Uterus (tissue), 4 donors: Measurements from ENCODE around the gene NUDT17. TPM values are rescaled to one million over a fixed set of nuclear protein-coding genes. Genes with fewer than 3 reads are reported as not detected.
A peak's percentile ranks its signal among the peaks of the same experiment; 100 is the strongest.
"Not testable (repeated sequence)": the region's sequence is repeated elsewhere in the genome, so short reads cannot be mapped to it uniquely, and the experiment has no call there.

ENCODE experiments used
- DNase-seq, 2 donors: peaks; one replicate each; pipeline ENCODE4 v3.0.0-alpha.2; 2019 to 2020
- H3K27ac ChIP-seq, 2 donors: fragments of 200-600 bp; sonication (generic); 1 replicate in 1 of 2; 2 replicates in 1 of 2; pipeline ENCODE4 v1.5.1; 2016 to 2018
- H3K27me3 ChIP-seq, 2 donors: fragments of 200-600 bp; sonication (generic); one replicate each; pipeline ENCODE4 v1.5.1; 2018 to 2019; ENCODE audit warnings: control low read depth in 1 of 2
- H3K36me3 ChIP-seq, 2 donors: fragments of 200-600 bp; sonication (generic); one replicate each; pipeline ENCODE4 v1.5.1; 2019; ENCODE audit warnings: control low read depth in 1 of 2
- H3K4me1 ChIP-seq, 2 donors: fragments of 200-600 bp; sonication (generic); one replicate each; pipeline ENCODE4 v1.5.1; 2018 to 2019; ENCODE audit warnings: control low read depth in 1 of 2
- H3K4me3 ChIP-seq, 2 donors: fragments of 200-600 bp; sonication (generic); 1 replicate in 1 of 2; 2 replicates in 1 of 2; pipeline ENCODE4 v1.5.1; 2018 to 2019; ENCODE audit warnings: mild to moderate bottlenecking in 1 of 2
- H3K9me3 ChIP-seq, 2 donors: fragments of 200-600 bp; sonication (generic); one replicate each; pipeline ENCODE4 v1.5.1; 2019; ENCODE audit warnings: control low read depth in 1 of 2
- POLR2A ChIP-seq, 2 donors: fragments of 450-650 bp; IDR thresholded peaks; one replicate each; pipeline ENCODE4 v1.6.1; 2016; ENCODE audit warnings: antibody characterized with exemption in 2 of 2, mild to moderate bottlenecking in 1 of 2, moderate library complexity in 1 of 2
- intact Hi-C: fragments of 100-400 bp; cut with DNase I; formaldehyde crosslinking; loops from one replicate; pipeline ENCODE4 v1.15.1; 2023; ENCODE audit warnings: low total_unique reads
- total RNA-seq, 4 donors: library from RNA; depleted of rRNA in 3 of 4; stranded (reverse); fragments of >200 nt in 3 of 4; gene quantifications; one replicate each; pipeline versions ENCODE4 v1.1.0 to v1.2.4, GENCODE V29; 2014 to 2023
- TF ChIP-seq, protein P1 (sequence below), 4 experiments: fragments of 200-600 bp in 2 of 4; fragments of 450-650 bp in 2 of 4; sonication (generic) in 2 of 4; IDR thresholded peaks; one replicate each; pipeline ENCODE4 v1.5.1; 2016 to 2019; ENCODE audit warnings: antibody characterized with exemption in 4 of 4, mild to moderate bottlenecking in 2 of 4, moderate library complexity in 1 of 4
- donor health status: DM: yes; HTN: yes; CAD: no.

The NUDT17 gene
- total RNA-seq, 4 donors from 2014 or later: 2.5 to 5.6 (median 4.7) TPM; not detected in 1

DNA sequence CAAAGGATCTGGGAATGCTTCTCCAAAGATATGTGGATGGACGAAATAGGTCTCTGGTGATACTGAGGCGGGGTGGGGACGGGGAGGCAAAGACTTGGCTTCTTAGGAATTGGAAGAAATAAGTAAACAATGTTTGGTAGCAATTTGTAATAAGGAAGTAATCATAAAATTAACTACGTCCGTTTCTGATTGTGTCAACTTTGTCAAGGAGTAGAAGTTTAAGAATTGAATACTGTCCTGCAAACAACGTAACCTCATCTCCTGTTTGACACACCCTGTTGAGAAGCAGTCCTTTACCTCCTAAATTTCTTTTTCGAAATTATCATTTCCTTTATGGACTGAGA lies 21.0 kb upstream of the NUDT17 start:
- TF ChIP-seq, protein P1, sequence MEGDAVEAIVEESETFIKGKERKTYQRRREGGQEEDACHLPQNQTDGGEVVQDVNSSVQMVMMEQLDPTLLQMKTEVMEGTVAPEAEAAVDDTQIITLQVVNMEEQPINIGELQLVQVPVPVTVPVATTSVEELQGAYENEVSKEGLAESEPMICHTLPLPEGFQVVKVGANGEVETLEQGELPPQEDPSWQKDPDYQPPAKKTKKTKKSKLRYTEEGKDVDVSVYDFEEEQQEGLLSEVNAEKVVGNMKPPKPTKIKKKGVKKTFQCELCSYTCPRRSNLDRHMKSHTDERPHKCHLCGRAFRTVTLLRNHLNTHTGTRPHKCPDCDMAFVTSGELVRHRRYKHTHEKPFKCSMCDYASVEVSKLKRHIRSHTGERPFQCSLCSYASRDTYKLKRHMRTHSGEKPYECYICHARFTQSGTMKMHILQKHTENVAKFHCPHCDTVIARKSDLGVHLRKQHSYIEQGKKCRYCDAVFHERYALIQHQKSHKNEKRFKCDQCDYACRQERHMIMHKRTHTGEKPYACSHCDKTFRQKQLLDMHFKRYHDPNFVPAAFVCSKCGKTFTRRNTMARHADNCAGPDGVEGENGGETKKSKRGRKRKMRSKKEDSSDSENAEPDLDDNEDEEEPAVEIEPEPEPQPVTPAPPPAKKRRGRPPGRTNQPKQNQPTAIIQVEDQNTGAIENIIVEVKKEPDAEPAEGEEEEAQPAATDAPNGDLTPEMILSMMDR (IDR thresholded peaks at IDR 0.05): no peak
- TF ChIP-seq POLR2A (IDR thresholded peaks at IDR 0.05): no peak
- intact Hi-C loops: no loop called here

DNA sequence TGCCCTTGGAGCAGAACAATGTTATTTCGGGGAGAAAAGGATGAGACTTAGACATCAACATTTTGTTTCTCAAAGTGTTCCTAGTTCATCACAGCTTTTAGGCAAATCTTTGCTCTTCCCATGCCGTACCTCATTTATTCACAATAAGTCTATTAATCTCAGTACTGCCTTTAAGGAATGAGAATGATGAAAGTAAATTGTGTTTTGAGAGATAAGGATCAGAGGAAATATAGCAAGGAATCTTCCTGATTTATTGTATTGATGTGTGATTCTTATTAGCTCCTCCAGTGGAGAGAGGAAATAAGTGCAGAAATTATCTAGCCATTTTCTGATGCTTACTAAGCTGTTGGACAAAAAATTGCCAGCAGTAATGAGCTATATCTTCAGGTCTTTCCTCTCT lies 19.4 kb upstream of the NUDT17 start:
- H3K4me1 ChIP-seq: no peaks in the 10 kb centered on the region
- TF ChIP-seq, protein P1 (IDR thresholded peaks at IDR 0.05): no peak
- no peak for TF ChIP-seq POLR2A (IDR thresholded peaks at IDR 0.05)
- intact Hi-C loops: no loop called here
- H3K4me3 ChIP-seq: no peak overlapping the region
- no peaks in the 10 kb centered on the region for H3K9me3 ChIP-seq
- H3K27me3 ChIP-seq: no peaks in the 10 kb centered on the region
- no peak for DNase-seq
- no peaks in the 10 kb centered on the region for H3K36me3 ChIP-seq
- no peak overlapping the region for H3K27ac ChIP-seq

More for the DNA sequence above, 21.0 kb upstream of the NUDT17 start:
- Histone ChIP-seq H3K27me3 (no peaks in the 10 kb centered on the region), H3K4me3 (peak overlapping the region; percentile 74 to 82), H3K4me1 (no peaks in the 10 kb centered on the region), H3K27ac (peak overlapping the region; percentile 86 to 96), H3K9me3 (no peaks in the 10 kb centered on the region), H3K36me3 (no peaks in the 10 kb centered on the region)
- DNase-seq: no peak

DNA sequence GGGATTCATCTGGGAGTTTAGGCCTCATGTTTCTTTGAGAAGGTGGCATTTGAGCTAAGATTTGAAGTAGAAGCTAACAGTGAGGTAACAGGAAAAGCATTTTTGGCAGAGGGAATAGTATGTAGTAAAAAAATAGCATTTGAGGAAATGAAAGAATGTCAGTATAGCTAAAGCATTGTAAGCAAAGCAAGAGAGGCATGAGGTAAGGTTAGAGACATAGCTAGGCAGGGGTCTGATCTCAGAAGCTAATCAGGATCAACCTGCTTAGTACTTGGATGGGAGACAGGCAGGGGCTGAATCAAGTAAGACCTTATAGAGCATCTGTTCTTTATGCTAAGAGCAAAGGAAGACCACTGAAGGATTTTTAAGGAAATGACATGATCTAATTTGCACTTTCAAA lies 17.5 kb upstream of the NUDT17 start:
- Histone ChIP-seq H3K4me1 (no peaks in the 10 kb centered on the region), H3K27me3 (no peaks in the 10 kb centered on the region), H3K27ac (no peak overlapping the region), H3K9me3 (no peaks in the 10 kb centered on the region), H3K4me3 (no peak overlapping the region), H3K36me3 (no peaks in the 10 kb centered on the region)
- DNase-seq: no peak
- TF ChIP-seq POLR2A (IDR thresholded peaks at IDR 0.05): no peak
- TF ChIP-seq, protein P1 (IDR thresholded peaks at IDR 0.05): no peak
- intact Hi-C loops: no loop called here

DNA sequence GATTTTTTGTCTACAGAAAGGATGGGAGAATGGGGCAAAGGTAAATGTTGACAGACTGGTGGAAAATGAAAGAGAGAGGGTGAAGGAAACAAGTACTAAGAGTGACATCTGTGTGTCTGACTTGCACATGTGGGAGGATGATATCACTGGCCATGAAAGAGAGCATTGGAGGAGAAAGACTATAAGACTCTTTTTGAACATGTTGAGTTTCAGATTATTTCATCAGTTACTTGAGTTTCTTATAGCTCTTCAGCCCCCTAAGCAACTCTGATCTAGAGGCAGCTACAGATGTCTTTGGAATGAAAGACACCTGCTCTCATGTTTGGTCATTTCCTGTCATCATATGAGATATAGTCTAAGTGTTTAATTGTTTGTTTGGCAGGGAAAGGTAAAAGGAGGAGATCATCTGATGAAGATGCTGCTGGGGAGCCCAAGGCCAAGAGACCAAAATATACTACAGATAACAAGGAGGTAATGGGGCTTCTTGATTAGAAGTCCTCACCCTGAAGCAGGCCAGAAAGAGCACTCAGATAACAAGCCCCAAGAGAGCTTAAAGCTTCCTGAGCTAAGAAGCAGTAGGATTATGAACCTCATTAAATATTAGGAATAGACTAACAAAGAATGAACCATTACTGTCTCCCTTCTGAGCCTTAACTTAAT lies 16.9 kb upstream of the NUDT17 start:
- no peak overlapping the region for H3K27ac ChIP-seq
- no peak overlapping the region for H3K4me3 ChIP-seq
- H3K27me3 ChIP-seq: no peaks in the 10 kb centered on the region
- no peaks in the 10 kb centered on the region for H3K36me3 ChIP-seq
- no peaks in the 10 kb centered on the region for H3K4me1 ChIP-seq
- no peaks in the 10 kb centered on the region for H3K9me3 ChIP-seq
- DNase-seq: no peak
- intact Hi-C loops: no loop called here
- TF ChIP-seq POLR2A (IDR thresholded peaks at IDR 0.05): no peak
- TF ChIP-seq, protein P1 (IDR thresholded peaks at IDR 0.05): no peak

DNA sequence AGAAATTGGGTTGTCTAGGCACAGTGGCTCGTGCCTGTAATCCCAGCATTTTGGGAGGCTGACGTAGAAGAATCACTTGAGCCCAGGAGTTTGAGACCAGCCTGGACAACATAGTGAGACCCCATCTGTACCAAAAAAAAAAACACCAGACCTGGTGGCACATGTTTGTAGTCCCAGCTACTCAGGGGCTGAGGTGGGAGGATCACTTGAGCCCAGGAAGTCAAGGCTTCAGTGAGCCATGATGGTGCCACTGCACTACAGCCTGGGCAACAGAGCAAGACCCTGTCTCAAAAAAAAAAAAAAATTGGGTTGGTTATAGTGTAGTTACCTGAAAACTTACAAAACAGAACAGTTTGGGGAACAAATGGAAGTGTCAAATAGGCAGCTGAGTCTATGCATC lies 14.6 kb upstream of the NUDT17 start:
- H3K27ac ChIP-seq, H3K4me3 ChIP-seq, H3K27me3 ChIP-seq, H3K4me1 ChIP-seq, DNase-seq, H3K36me3 ChIP-seq, H3K9me3 ChIP-seq, intact Hi-C loops: not testable (repeated sequence)

DNA sequence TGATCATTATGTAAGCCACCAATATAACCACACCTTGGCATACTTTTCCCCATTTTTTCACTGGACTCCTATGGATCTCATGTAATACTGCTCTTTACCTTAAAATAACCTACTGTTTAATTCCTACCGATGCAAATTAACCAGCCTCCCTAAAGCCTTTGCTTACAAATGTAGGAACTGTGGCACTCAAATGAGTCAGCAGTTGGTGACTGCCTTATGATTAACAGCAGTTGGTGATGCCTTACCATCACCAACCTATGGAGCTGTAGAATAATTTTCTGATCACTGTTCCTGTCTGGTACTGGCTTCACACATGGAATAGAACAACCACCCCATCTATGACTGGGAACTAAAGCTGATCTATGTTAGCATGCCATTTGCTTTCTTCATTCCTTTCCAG lies 7.8 kb upstream of the NUDT17 start:
- no peaks in the 10 kb centered on the region for H3K9me3 ChIP-seq
- H3K27me3 ChIP-seq: no peaks in the 10 kb centered on the region
- no peaks in the 10 kb centered on the region for H3K4me1 ChIP-seq
- no peak overlapping the region for H3K4me3 ChIP-seq
- no peak for TF ChIP-seq POLR2A (IDR thresholded peaks at IDR 0.05)
- TF ChIP-seq, protein P1 (IDR thresholded peaks at IDR 0.05): no peak
- no peak for DNase-seq
- intact Hi-C loops: no loop called here
- H3K36me3 ChIP-seq: no peaks in the 10 kb centered on the region
- H3K27ac ChIP-seq: no peak overlapping the region
